Sigmoid colon (tissue), 4 donors: ENCODE results near the gene SBF2.

Source experiments
- POLR2A ChIP-seq, 2 donors: fragments of 450-650 bp; IDR thresholded peaks; one replicate each; pipeline ENCODE4 v1.6.1; 2016; ENCODE audit warnings: antibody characterized with exemption in 2 of 2, mild to moderate bottlenecking in 2 of 2, moderate library complexity in 2 of 2
- POLR2AphosphoS5 ChIP-seq, 4 donors: sonication (generic); formaldehyde crosslinking; IDR thresholded peaks; one replicate each; pipeline ENCODE4 v1.6.1; 2017; ENCODE audit warnings: antibody characterized with exemption in 4 of 4
- TF ChIP-seq, protein P1 (sequence below), 4 experiments: fragments of 450-650 bp in 3 of 4; fragments of 200-600 bp in 1 of 4; IDR thresholded peaks; one replicate each; pipeline ENCODE4 v1.5.1; 2016 to 2019; ENCODE audit warnings: antibody characterized with exemption in 4 of 4, mild to moderate bottlenecking in 3 of 4, moderate library complexity in 2 of 4

GRCh38 chr11:10181811-10182210 is 112.2 kb downstream of the SBF2 start:
- no peak for TF ChIP-seq POLR2A (IDR thresholded peaks at IDR 0.05)
- TF ChIP-seq, protein P1, sequence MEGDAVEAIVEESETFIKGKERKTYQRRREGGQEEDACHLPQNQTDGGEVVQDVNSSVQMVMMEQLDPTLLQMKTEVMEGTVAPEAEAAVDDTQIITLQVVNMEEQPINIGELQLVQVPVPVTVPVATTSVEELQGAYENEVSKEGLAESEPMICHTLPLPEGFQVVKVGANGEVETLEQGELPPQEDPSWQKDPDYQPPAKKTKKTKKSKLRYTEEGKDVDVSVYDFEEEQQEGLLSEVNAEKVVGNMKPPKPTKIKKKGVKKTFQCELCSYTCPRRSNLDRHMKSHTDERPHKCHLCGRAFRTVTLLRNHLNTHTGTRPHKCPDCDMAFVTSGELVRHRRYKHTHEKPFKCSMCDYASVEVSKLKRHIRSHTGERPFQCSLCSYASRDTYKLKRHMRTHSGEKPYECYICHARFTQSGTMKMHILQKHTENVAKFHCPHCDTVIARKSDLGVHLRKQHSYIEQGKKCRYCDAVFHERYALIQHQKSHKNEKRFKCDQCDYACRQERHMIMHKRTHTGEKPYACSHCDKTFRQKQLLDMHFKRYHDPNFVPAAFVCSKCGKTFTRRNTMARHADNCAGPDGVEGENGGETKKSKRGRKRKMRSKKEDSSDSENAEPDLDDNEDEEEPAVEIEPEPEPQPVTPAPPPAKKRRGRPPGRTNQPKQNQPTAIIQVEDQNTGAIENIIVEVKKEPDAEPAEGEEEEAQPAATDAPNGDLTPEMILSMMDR (IDR thresholded peaks at IDR 0.05) = no peak
- TF ChIP-seq POLR2AphosphoS5 (IDR thresholded peaks at IDR 0.05) = no peak
